Activated T-cell treated with anti-CD3 and anti-CD28 coated beads for 4 hours (primary cell): ENCODE results near the gene PLA2G2D.

Experiments used
- DNase-seq: peaks from one replicate; pipeline ENCODE4 v3.0.0-alpha.2; 2020

The PLA2G2D gene

GRCh38 chr1:20112279-20113000, 6.9 kb downstream of the PLA2G2D start:
- DNase-seq: no peak

DNA sequence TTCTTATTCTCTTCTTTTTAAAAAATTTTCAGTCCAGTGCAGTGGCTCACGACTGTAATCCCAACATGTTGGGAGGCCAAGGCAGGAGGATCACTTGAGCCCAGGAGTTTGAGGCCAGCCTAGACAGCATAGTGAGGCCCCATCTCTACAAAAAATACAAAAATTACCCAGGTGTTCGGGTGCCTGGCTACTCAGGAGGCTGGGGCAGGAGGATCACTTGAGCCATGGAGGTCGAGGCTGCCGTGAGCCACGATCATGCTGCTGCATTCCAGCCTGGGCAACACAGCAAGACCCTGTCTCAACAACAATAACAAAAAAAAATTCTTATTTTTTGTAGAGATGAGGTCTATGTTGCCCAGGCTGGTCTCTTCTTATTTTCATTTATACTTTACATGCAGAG, 7.9 kb downstream of the PLA2G2D start:
- DNase-seq: no peak

GRCh38 chr1:20110679-20111078, 8.7 kb downstream of the PLA2G2D start:
- DNase-seq: no peak

DNA sequence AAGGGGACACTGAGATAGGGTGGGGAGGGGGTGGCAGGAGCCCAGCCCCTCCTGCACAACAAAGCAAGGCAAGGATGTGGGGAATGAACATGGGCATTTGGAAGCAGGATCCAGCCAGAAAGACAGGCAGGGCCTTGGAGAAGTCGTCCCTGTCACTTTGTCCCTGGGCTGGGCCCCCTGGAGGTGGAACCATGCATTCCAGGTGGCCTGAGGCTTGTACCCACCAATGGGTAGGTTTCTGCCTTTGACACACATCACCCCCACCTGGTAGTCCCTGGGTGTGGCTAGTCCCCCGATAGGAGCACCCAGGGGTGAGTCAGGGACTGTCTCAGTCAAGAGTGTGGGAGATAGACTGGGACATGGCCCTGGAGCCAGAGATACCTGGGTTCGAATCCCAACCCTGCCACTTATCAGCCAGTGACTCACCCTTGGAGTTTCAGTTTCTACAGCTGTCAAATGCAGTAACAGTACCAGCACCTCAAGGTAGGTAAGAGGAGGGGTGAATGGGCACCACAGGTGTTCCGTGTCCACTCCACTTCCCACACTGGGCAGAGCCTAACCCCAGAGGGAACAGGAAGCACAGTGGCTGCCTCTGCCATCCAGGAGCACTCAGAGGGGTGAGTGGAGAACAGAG, 10.0 kb downstream of the PLA2G2D start:
- no peak for DNase-seq

GRCh38 chr1:20108366-20109123, 10.8 kb downstream of the PLA2G2D start:
- no peak for DNase-seq

GRCh38 chr1:20107796-20108195, 11.5 kb downstream of the PLA2G2D start:
- no peak for DNase-seq

GRCh38 chr1:20107351-20107750, 12.0 kb downstream of the PLA2G2D start:
- DNase-seq: no peak

DNA sequence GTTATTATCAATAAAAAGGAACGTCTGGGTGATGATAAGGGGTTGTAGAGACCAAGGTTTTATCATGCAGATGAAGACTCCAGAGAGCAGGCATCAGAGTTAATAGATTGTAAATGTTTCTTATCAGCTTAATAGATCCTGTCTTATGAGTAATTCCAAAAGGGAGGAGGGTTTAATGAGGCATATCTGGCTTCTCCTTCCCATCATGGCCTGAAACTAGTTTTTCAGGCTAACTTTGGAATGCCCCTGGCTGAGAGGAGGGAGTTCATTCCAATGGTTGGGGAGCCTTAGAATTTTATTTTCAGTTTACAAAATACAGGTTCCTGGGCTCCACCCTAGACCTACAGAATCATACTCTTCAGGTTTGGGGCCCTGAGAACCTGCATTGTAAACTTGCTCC, 13.5 kb downstream of the PLA2G2D start:
- no peak for DNase-seq

DNA sequence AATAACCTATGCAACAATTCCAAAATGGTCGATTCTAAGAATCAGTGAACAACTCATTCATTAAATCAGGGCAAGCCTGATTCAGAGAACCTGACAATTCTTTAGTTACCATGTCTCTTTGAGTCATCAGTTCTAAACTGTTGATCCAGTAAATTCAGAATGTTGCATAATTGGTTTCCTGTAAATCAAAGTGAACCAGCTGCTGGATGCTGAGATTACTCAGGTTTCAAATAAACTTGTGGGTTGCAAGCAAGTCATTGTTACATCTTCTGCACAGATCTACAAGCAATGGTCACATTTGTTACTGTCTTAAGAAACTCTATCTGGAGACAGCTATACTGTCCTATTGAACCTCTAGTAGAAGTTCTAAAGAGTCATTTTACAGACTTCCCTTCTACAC, 16.5 kb downstream of the PLA2G2D start:
- DNase-seq: no peak

GRCh38 chr1:20100632-20101355, 18.5 kb downstream of the PLA2G2D start:
- DNase-seq: no peak

DNA sequence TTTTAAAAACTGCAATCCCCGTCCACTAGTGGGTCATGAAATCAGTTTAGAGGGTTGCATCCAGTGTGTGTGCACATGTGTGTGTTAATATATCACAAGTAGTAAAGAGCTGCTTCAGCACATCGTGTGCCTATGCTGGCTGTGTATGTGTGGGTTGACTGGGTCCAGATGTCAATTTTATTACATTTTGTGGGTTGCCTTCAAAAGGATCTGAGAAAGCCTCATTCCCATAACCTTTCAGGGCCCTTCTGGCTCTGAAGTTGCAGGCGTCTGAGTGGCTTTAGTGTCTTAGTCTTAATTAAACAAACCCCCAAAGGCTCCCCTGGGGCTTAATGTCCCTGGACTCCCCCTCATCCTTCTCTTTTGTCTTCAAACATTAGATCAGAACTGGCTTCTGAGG, 19.8 kb downstream of the PLA2G2D start:
- no peak for DNase-seq

DNA sequence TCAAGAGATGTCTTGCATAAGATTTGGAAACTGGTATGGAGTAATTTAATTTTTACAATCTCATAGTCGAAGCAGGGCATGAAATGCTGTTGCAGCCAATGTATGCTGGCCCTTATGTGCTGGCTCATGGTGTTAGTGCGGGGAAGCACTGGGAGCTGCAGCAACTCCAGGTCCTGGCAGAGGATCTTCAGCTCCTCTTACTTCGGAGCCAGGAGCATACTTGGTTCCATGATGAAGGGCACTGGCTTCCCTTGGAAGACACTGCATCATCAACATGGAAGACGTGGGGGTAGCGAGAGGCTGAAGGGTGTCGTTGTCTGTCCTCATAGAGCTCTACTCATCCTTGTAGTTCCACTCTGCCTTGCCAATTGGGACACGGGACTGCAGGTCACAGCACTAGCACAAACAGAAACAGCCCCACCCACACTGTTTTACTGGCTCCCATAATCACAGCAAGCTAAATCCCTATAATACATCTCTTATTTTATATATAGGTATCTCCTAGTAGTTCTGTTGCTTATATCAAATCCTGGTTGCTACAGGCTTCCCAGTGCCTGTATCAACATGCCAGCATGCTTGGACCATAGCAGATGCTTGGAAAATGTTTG, 22.4 kb downstream of the PLA2G2D start:
- no peak for DNase-seq

DNA sequence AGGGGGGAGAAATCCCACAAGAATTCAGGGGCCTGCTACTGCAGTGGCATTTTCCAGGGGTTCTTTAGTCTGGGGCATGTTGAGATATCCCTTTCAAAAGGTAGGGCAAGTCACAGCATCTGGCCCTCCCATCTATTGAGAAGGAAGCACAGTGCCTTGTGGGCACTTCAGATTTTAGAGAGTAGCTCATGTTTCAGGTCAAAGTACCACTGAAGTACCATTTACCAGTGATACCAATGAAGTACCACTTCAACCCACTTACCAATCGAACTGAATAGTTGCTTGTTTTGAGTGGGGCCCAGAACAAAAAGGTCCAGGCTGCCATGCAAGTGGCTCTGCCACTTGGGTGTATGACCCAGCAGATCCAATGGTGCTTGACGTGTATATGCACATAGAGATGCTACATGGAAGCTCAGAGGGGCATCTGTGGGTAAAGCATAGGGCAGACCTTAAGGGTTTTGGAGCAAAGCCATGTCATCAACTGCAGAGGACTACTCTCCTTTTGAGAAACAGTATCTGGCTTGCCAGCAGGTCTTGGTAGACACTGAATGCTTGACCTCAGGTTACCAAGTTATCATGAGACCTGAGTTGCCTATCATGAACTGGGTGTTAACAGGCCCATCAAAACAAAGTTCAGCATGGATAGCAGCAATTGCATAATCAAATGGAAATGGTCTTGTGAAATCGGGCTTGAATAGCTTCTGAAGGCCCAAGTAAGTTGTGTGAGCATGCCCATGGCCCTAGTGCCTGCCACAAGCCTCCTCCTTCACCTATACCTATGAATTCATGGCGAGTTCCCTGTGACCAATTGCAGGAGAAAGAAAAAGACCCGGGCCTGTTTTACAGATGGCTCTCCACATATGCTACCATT, 23.5 kb downstream of the PLA2G2D start:
- no peak for DNase-seq

DNA sequence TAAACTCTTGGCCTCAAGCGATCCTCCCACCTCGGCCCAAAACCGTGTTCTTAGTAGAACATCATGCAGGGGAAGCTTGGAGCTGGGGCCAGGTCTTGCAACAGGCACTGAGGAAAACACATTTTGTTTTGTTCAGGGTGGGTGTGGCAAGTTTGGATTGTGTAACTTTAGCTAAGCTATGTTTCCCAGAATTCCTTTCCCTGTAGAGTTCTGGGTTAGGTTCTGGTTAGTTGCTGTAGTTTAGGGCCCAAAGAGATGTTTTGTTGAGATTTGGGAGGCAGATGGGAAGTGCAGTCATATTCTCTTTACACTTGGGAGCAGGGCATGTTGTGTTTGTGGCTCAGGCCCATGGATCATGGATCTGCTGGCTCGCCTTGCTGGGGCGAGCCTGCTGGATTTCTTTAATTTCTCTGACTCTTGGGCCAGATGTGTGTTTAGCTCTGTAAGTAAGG, 25.4 kb downstream of the PLA2G2D start:
- DNase-seq: no peak

GRCh38 chr1:20093303-20093702, 26.0 kb downstream of the PLA2G2D start:
- no peak for DNase-seq

DNA sequence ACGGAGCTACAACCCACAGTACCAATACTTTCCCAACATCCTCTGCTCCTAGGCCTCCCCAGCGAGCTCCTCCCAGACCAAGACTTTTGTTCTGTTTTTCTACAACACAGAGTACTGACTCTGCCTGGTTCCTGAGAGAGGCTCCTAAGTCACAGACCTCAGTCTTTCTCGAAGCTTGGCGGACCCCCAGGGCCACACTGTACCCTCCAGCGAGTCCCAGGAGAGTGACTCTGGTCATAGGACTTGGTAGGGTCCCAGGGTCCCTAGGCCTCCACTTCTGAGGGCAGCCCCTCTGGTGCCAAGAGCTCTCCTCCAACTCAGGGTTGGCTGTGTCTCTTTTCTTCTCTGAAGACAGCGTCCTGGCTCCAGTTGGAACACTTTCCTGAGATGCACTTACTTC, 28.7 kb downstream of the PLA2G2D start:
- DNase-seq: no peak

DNA sequence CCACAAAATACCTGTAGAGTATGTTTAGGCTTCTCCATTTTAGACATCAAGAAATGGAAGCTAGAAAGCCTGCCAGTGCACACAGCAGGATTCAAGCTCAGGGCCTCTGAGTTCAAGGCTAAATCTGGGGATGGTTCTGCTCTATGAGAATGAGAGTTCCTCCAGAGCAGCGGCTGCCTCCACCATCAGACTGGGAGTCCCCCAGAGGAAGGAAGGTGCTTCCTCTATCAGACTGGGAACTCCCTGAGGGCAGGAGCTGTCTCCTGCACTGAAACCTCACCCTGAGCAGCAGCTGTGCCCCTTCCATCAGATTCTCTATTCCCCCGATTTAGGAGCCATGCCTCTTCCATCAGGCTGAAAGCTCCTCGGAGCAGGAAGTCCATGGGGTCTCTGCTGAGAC, 29.2 kb downstream of the PLA2G2D start:
- no peak for DNase-seq

- no peak for DNase-seq
These were observed 29.8 kb downstream of the PLA2G2D start for GRCh38 chr1:20089328-20090077.

- DNase-seq: no peak
These were observed 31.7 kb downstream of the PLA2G2D start for GRCh38 chr1:20087668-20088067.

- DNase-seq: no peak
These were observed 32.5 kb downstream of the PLA2G2D start for GRCh38 chr1:20086800-20087199.
